DOHH2 (cell line): Measurements from ENCODE around the gene SPANXD.

Source experiments
- H3F3A ChIP-seq: fragments of 200-600 bp; sonication (generic), shearing (Covaris generic); 2 replicates; pipeline ENCODE4 v1.6.0; 2016; ENCODE audit warnings: antibody characterized with exemption, mild to moderate bottlenecking; ENCODE audit not compliant: control insufficient read depth, insufficient read depth
- H3K27ac ChIP-seq: fragments of 200-600 bp; sonication (generic); 2 replicates; pipeline ENCODE4 v1.5.1; 2014; ENCODE audit warnings: low read depth, mild to moderate bottlenecking, low read length, moderate library complexity
- H3K27me3 ChIP-seq: fragments of 200-600 bp; sonication (generic); 2 replicates; pipeline ENCODE4 v1.6.1; 2014; ENCODE audit warnings: mild to moderate bottlenecking, low read length, mixed read lengths; ENCODE audit not compliant: control insufficient read depth
- H3K36me3 ChIP-seq: fragments of 200-600 bp; sonication (generic); 2 replicates; pipeline ENCODE4 v1.6.1; 2014; ENCODE audit warnings: mild to moderate bottlenecking, low read length, moderate library complexity, mixed read lengths; ENCODE audit not compliant: control insufficient read depth
- H3K4me1 ChIP-seq: fragments of 200-600 bp; sonication (generic); 2 replicates; pipeline ENCODE4 v1.6.1; 2014; ENCODE audit warnings: mild to moderate bottlenecking, low read length, mixed read lengths; ENCODE audit not compliant: control insufficient read depth
- H3K4me2 ChIP-seq: fragments of 200-600 bp; sonication (generic); 2 replicates; pipeline ENCODE4 v1.6.0; 2014; ENCODE audit warnings: mild to moderate bottlenecking, low read length, moderate library complexity
- H3K4me3 ChIP-seq: fragments of 200-600 bp; sonication (generic); 2 replicates; pipeline ENCODE4 v1.5.1; 2014; ENCODE audit warnings: mild to moderate bottlenecking, low read length, mixed read lengths
- H3K79me2 ChIP-seq: fragments of 200-600 bp; sonication (generic); 2 replicates; pipeline ENCODE4 v1.6.1; 2014; ENCODE audit warnings: mild to moderate bottlenecking, low read length, mixed read lengths; ENCODE audit not compliant: control insufficient read depth
- H3K9me2 ChIP-seq: fragments of 200-600 bp; sonication (generic); replicated peaks from 2 replicates; pipeline ENCODE4 v1.6.1; 2014; ENCODE audit warnings: mild to moderate bottlenecking, low read length, mixed read lengths; ENCODE audit not compliant: control insufficient read depth
- H3K9me3 ChIP-seq: fragments of 200-600 bp; sonication (generic); 2 replicates; pipeline ENCODE4 v1.6.1; 2014; ENCODE audit warnings: antibody characterized with exemption, low read length, mixed read lengths; ENCODE audit not compliant: control insufficient read depth, insufficient read depth
- H4K20me1 ChIP-seq: fragments of 200-600 bp; sonication (generic); 2 replicates; pipeline ENCODE4 v1.6.0; 2014; ENCODE audit warnings: low read depth, mild to moderate bottlenecking, antibody characterized with exemption, low read length, moderate library complexity; ENCODE audit not compliant: control insufficient read depth, insufficient read depth
- CTCF ChIP-seq: fragments of 200-600 bp; sonication (generic); IDR thresholded peaks from one replicate; pipeline ENCODE4 v1.5.1; 2014; ENCODE audit warnings: antibody characterized with exemption, mild to moderate bottlenecking, low read depth, low read length; ENCODE audit not compliant: poor library complexity, severe bottlenecking
- EZH2phosphoT487 ChIP-seq: fragments of 200-600 bp; sonication (generic); IDR thresholded peaks from 2 replicates; pipeline ENCODE4 v1.6.1; 2017; ENCODE audit warnings: borderline replicate concordance, mild to moderate bottlenecking, antibody characterized with exemption, low read length, moderate library complexity, mixed read lengths

The SPANXD gene

GRCh38 chrX:141673946-141674345 lies 24.6 kb downstream of the SPANXD start:
- Histone ChIP-seq H3K36me3 (no peaks in the 10 kb centered on the region), H3K9me2 (no peaks in the 10 kb centered on the region), H4K20me1 (no peaks in the 10 kb centered on the region), H3K79me2 (no peaks in the 10 kb centered on the region), H3F3A (no peaks in the 10 kb centered on the region), H3K4me3 (no peak overlapping the region), H3K4me1 (no peaks in the 10 kb centered on the region), H3K27ac (no peak overlapping the region), H3K27me3 (no peaks in the 10 kb centered on the region), H3K9me3 (no peaks in the 10 kb centered on the region), H3K4me2 (no peak overlapping the region)
- TF ChIP-seq EZH2phosphoT487 (no peak), CTCF (no peak)

- no peaks in the 10 kb centered on the region for H3K27me3 ChIP-seq
- no peaks in the 10 kb centered on the region for H3F3A ChIP-seq
- H3K27ac ChIP-seq = no peak overlapping the region
- no peaks in the 10 kb centered on the region for H4K20me1 ChIP-seq
- H3K79me2 ChIP-seq = no peaks in the 10 kb centered on the region
- no peak overlapping the region for H3K4me2 ChIP-seq
- no peaks in the 10 kb centered on the region for H3K9me3 ChIP-seq
- no peak for TF ChIP-seq EZH2phosphoT487
- no peak for TF ChIP-seq CTCF
- no peaks in the 10 kb centered on the region for H3K36me3 ChIP-seq
- no peaks in the 10 kb centered on the region for H3K9me2 ChIP-seq
- no peak overlapping the region for H3K4me3 ChIP-seq
- no peaks in the 10 kb centered on the region for H3K4me1 ChIP-seq
Measured at GRCh38 chrX:141669689-141670088, 28.9 kb downstream of the SPANXD start.

GRCh38 chrX:141668371-141668770 lies 30.2 kb downstream of the SPANXD start:
- Histone ChIP-seq H3K9me2 (no peaks in the 10 kb centered on the region), H3K4me3 (no peak overlapping the region), H4K20me1 (no peaks in the 10 kb centered on the region), H3K9me3 (no peaks in the 10 kb centered on the region), H3K36me3 (no peaks in the 10 kb centered on the region), H3K79me2 (no peaks in the 10 kb centered on the region), H3K27me3 (no peaks in the 10 kb centered on the region), H3K4me2 (no peak overlapping the region), H3K4me1 (no peaks in the 10 kb centered on the region), H3F3A (no peaks in the 10 kb centered on the region), H3K27ac (no peak overlapping the region)
- TF ChIP-seq CTCF (no peak), EZH2phosphoT487 (no peak)

GRCh38 chrX:141662781-141663180 lies 35.8 kb downstream of the SPANXD start:
- no peak overlapping the region for H3K27ac ChIP-seq
- no peaks in the 10 kb centered on the region for H3K4me1 ChIP-seq
- no peaks in the 10 kb centered on the region for H3F3A ChIP-seq
- H3K9me2 ChIP-seq = no peaks in the 10 kb centered on the region
- TF ChIP-seq EZH2phosphoT487 = no peak
- TF ChIP-seq CTCF = no peak
- H3K4me2 ChIP-seq = no peak overlapping the region
- no peaks in the 10 kb centered on the region for H3K79me2 ChIP-seq
- no peaks in the 10 kb centered on the region for H3K27me3 ChIP-seq
- no peaks in the 10 kb centered on the region for H3K36me3 ChIP-seq
- H4K20me1 ChIP-seq = no peaks in the 10 kb centered on the region
- H3K4me3 ChIP-seq = no peak overlapping the region
- no peaks in the 10 kb centered on the region for H3K9me3 ChIP-seq
